Fibroblast of lung (primary cell): ENCODE results near the gene TIMM8A.

Experiments used
- CTCF ChIP-seq, 2 donors: IDR thresholded peaks in 1 of 2; conservative IDR thresholded peaks in 1 of 2; 1 replicate in 1 of 2; 2 replicates in 1 of 2; pipeline ENCODE4 v1.5.1; 2011 to 2012; ENCODE audit warnings: low read length in 2 of 2, control low read depth in 1 of 2, inconsistent platforms in 1 of 2, low read depth in 1 of 2, mild to moderate bottlenecking in 1 of 2
- EZH2 ChIP-seq: IDR thresholded peaks from 2 replicates; pipeline ENCODE4 v1.5.1; 2012; ENCODE audit warnings: low read length, control low read depth, mild to moderate bottlenecking; ENCODE audit errors: missing control alignments

- TF ChIP-seq CTCF (conservative IDR thresholded peaks at IDR 0.05 in 1 of 2, IDR thresholded peaks at IDR 0.05 in 1 of 2; ENCODE audit: low read depth in 1 of 2, low read length in 2 of 2): no peak
- no peak for TF ChIP-seq EZH2
These were observed 11.4 kb upstream of the TIMM8A start for GRCh38 chrX:101359966-101360365.
